Breast epithelium (tissue), 3 donors: ENCODE measurements around the gene CPA4.

Experiments
- POLR2A ChIP-seq: fragments of 450-650 bp; IDR thresholded peaks from one replicate; pipeline ENCODE4 v1.6.1; 2016; ENCODE audit warnings: antibody characterized with exemption, mild to moderate bottlenecking, moderate library complexity
- POLR2AphosphoS5 ChIP-seq, 3 donors: sonication (generic); formaldehyde crosslinking; IDR thresholded peaks; one replicate each; pipeline ENCODE4 v1.6.1; 2017; ENCODE audit warnings: antibody characterized with exemption in 3 of 3
- TF ChIP-seq, protein P1 (sequence below), 3 donors: fragments of 450-650 bp; IDR thresholded peaks; one replicate each; pipeline ENCODE4 v1.5.1; 2016 to 2017; ENCODE audit warnings: antibody characterized with exemption in 3 of 3, mild to moderate bottlenecking in 3 of 3, moderate library complexity in 3 of 3

DNA sequence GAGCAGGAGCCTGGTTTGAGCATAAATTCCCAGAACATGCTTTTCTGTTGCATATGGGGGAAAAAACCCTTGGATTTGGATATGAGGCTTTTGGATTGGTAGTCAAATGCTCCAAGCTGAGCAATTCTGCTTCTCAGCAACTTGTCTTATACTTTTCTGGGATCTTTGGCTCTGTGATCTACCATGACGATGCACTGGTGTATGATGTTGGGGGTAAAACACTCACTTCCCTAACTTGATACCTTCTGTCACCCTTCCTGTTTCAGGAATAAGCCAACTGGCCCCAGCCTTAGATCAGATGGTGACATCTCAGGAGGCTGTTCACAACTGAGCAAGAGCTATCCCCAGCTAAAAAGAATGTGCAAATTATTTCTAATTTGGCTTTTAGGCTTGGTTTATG, 13.1 kb upstream of the CPA4 start:
- TF ChIP-seq, protein P1, sequence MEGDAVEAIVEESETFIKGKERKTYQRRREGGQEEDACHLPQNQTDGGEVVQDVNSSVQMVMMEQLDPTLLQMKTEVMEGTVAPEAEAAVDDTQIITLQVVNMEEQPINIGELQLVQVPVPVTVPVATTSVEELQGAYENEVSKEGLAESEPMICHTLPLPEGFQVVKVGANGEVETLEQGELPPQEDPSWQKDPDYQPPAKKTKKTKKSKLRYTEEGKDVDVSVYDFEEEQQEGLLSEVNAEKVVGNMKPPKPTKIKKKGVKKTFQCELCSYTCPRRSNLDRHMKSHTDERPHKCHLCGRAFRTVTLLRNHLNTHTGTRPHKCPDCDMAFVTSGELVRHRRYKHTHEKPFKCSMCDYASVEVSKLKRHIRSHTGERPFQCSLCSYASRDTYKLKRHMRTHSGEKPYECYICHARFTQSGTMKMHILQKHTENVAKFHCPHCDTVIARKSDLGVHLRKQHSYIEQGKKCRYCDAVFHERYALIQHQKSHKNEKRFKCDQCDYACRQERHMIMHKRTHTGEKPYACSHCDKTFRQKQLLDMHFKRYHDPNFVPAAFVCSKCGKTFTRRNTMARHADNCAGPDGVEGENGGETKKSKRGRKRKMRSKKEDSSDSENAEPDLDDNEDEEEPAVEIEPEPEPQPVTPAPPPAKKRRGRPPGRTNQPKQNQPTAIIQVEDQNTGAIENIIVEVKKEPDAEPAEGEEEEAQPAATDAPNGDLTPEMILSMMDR (IDR thresholded peaks at IDR 0.05) = no peak
- TF ChIP-seq POLR2A (no peak), POLR2AphosphoS5 (IDR thresholded peaks at IDR 0.05) (no peak)
